Activated T-helper 9 cell treated with anti-CD3 and anti-CD28 coated beads, Interleukin-2, amount 50 U/mL, for 16 hours (primary cell): ENCODE results near the gene STAT3.
"Not testable (repeated sequence)": the region's sequence is repeated elsewhere in the genome, so short reads cannot be mapped to it uniquely, and the experiment has no call there.

Experiments
- DNase-seq: peaks from one replicate; pipeline ENCODE4 v3.0.0-alpha.2; 2020; ENCODE audit warnings: low read depth

STAT3 gene

GRCh38 chr17:42409523-42410318, 21.5 kb upstream of the STAT3 start:
- DNase-seq: no peak

GRCh38 chr17:42408061-42408460, 19.8 kb upstream of the STAT3 start:
- DNase-seq: no peak

GRCh38 chr17:42407289-42407836, 19.1 kb upstream of the STAT3 start:
- peak; percentile 30 for DNase-seq

- no peak for DNase-seq
Observed at GRCh38 chr17:42406615-42407288, 18.5 kb upstream of the STAT3 start.

DNA sequence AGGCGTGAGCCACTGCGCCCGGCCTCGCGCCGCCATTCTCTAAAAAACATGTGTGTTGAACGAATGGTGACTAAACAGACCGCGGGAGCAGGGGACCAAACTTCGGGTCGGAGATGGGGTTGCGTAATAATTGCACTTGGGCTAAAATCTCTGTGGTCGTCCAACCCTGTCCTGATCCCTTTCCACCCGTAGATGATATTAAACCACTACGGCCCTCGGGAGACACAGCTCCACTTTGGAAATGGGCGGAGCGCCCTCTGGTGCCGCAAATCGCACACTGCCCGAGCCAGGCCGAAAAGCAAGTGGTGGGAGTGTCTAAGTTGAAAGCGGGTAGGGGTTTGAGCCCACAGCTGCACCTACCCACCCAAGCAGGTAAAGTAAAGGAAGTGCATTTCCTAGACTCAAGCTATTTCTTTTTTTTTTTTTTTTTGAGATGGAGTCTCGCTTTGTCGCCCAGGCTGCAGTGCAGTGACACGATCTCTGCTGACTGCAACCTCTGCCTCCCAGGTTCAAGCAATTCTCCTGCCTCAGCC, 17.8 kb upstream of the STAT3 start:
- DNase-seq: peak; percentile 74

DNA sequence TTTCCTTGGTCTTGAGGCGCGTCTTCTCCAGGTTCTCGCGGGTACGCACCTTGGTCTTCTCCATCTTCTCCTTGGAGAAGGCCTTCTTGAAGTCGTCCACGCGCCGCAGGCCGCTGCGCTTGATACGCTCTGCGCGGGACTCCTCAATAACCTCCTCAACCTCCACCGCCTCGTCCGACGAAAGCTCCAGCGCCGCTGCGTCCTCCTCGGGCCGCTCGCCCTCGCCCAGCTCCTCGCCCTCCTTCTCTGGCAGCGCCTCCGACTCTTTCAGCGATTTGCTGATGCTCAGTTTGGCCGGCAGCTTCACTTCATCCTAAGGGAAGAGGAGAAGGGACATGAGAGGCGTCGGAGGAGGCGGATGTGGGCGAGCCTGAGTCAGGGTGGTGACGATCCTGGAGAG, 16.8 kb upstream of the STAT3 start:
- DNase-seq: no peak

DNA sequence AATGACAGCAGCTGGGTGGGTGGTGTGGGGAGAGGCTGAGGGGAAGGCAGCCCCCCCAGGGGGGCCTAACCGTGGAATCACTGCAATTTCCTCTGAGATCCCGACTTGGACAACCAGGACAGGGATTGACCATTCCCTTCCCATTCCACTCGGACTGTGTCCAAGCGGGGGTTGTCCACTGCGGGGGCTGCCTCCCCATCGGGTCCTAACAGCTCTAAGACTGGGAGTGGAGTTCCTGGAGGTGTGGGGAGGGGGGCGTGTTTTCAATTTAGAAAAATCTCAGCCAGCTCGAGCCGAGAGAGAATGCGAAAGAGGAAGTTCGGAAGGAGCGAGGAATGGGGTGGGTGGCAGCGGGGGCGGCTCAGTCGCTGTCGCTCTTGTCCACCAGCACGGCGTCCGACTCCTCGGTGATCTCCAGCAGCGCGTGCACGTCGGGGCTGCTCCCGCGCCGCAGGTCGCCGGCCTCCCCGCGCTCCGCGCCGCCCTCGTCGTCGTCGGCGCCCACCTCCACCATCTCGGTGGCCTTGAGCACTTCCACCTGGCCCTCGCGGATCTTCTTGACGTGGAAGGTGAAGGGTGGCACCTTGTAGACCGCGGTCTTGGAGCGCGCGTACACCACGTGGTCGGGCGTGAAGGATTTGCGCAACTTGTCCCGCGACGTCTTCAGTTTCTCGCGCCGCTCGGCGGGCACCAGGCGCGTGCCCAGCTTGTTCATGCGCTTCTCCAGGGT, 16.2 kb upstream of the STAT3 start:
- DNase-seq: no peak

DNA sequence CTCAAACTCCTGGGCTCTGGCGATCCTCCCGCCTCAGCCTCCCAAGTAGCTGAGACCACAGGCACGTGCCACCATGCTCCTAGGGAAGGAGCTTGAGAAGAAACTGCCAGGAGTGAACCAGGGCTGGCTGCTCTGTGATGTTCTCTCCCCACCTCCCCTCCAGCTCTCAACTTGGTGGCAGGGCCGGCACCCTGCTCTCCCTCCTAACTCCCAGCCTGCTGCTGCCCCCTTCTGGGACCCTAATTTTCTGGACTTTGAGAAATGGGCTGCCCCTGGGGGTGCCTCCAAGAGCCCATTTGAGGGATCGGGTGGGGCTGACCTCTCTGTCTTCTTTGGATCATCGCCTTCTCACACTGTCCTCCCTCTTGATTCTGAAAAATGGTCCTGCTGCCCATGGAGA, 14.9 kb upstream of the STAT3 start:
- DNase-seq: peak; percentile 24

- no peak for DNase-seq
Observed at GRCh38 chr17:42402117-42402516, 13.9 kb upstream of the STAT3 start.

DNA sequence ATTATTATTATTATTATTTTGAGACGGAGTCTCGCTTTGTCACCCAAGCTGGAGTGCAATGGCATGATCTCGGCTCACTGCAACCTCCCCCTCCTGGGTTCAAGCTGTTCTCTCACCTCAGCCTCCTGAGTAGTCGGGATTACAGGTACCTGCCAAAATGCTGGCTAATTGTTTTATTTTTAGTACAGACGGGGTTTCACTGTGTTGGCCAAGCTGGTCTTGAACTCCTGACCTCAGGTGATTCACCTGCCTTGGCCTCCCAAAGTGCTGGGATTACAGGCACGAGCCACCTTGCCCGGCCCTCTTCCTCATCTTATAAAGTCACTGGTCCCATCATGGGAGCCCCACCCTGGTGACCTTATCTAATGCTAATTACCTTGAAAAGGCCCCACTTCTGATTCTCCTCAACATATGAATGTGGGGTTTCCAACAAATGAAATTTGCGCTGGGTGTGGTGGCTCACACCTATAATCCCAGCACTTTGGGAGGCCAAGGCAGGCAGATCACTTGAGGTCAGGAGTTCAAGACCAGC, 12.7 kb upstream of the STAT3 start:
- not testable (repeated sequence) for DNase-seq

DNA sequence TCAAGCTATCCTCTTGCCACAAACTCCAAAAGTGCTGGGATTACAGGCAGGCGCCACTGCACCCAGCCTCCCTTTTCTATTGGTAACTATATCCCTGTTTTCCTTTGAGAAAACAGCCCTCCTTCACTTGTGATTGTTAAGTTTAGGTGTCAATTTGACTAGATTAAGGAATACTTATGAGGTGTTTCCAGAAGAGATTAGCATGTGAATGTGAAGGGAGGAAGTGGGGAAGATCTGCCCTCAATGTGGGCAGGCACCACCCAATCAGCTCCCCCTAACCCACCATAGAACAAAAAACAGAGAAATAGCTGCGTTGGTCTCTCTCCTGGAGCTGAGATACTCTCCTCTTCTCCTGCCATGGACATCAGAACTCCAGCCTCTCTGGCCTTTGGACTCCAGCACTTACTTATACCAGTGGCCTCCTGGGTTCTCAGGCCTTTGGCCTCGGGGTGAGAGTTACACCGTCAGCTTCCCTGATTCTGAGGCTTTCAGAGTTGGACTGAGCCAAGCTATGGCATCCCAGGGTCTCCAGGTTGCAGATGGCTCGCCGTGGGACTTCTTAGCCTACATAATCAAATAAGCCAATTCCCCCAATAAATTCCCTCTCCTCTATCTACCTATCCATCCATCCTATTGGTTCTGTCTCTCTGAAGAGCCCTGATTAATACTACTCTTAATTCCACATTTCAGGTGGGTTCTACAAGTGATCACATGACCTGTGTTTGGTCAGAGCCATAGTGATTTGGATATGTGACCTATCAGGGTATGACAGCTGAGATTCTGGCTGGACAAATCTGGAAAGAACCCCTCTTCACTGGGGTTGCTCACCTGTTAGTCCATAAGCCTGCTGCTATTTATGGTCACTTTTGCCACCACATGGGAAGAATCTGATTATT, 12.0 kb upstream of the STAT3 start:
- DNase-seq: no peak

DNA sequence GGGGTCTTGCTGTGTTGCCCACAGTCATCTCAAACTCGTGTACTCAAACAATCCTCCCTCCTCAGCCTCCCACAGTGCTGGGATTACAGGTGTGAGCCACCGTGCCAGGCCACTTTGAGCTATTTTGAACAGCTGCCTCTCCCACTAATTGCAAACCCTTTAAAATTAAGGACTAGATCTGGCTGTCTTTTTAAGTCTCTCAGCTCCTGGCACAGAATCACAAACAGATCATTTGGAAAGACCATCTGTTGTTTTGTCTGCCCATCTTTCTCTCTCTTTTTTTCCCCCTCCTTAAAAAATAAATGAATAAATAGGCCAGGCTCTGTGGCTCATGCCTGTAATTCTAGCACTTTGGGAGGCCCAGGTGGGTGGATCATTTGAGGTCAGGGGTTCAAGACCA, 10.9 kb upstream of the STAT3 start:
- DNase-seq: no peak

- DNase-seq: not testable (repeated sequence)
Observed at GRCh38 chr17:42395601-42396000, 7.4 kb upstream of the STAT3 start.

- DNase-seq: no peak
Observed at GRCh38 chr17:42394838-42395237, 6.6 kb upstream of the STAT3 start.

GRCh38 chr17:42392692-42393415, 4.6 kb upstream of the STAT3 start:
- no peak for DNase-seq

DNA sequence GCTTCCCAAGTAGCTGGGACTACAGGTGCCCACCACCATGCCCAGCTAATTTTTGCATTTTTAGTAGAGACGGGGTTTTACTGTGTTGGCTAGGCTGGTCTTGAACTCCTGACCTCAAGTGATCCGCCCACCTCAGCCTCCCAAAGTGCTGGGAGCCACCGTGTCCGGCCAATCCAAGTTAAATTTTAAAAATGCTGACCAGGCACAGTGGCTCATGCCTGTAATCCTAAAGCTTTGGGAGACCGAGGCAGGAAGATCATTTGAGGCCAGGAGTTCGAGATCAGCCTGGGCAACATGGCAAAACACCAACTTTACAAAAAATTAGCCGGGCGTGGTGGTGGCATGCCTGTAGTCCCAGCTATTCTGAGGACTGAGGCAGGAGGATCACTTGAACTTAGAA, 3.2 kb upstream of the STAT3 start:
- DNase-seq: not testable (repeated sequence)

DNA sequence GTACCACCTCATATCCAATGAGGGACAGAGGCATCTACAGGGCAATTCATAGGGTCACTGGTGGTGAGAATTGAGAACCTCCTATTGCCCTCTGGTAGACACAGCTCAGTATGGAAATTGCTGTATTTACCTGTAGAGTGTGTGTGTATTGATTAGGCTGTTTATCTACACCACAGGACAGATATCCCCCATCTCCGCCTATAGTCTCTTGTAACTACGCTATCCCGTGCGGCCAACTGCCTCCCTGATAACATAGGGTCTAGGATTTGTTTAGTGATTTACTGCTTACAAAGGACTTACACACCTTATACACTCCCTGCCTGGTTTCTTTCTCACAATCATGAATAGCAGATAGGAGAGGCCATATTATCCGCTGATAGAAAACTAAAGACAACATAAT, 1.7 kb upstream of the STAT3 start:
- no peak for DNase-seq

DNA sequence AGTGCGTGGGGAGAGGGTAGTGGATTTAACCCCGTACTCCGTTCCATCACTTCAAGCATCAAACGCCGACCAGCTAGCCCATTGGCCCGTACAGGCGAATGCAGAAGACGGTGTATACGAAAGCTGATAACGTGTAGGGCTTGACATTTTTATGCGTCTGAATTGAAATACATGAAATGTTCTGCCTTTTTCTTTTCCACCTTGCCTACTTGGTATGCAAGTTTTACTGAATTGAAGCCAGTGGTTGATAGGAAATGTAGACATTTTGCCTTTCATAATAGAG, 834 bp upstream of the STAT3 start:
- DNase-seq: no peak

DNA sequence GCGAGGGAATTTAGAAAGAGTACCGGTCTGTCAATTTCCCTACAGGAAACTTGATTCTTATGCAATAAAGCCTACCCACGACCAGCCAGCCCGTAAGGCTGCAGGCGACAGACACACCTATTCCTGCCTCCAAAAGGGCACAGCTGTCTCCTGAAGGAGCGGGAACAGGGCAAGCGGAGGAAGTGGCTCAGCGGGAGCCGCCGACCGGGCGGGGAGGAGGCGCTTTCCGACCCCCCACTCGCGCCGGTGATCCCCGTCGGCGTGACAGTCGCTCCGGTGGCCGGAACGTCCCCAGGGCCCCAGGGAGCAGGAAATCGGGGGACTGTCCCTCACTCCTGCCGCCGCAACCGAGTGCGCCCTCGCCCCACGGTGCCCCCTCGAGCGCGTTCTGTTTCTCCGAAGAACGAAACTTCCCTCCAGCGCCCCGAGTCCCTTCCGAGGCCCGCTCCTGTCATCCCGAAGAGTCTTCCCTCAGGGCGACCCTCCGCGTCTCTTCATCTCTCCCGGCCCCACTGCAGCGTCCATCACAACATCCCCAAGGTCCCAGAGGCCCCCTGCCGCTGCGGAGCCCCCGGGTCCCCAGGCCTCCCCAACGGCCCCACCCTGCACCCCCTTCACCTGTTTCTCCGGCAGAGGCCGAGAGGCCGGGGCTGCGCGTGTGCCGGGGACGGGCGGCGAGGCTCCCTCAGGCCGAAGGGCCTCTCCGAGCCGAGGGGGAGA, 421 bp downstream of the STAT3 start:
- peak; percentile 20 for DNase-seq
